EL (cell line): ENCODE measurements around the gene UNC13B.

Source experiments
- DNase-seq: peaks from one replicate; pipeline ENCODE4 v3.0.0-alpha.2; 2016

The UNC13B gene

GRCh38 chr9:35280399-35280798, 118.6 kb downstream of the UNC13B start:
- DNase-seq = no peak

GRCh38 chr9:35285731-35286130, 123.9 kb downstream of the UNC13B start:
- DNase-seq = peak; percentile 25

- DNase-seq = no peak
Observed at GRCh38 chr9:35286381-35286780, 124.6 kb downstream of the UNC13B start.

- DNase-seq = peak; percentile 13
Observed at GRCh38 chr9:35287987-35288632, 126.3 kb downstream of the UNC13B start.

GRCh38 chr9:35288778-35289177, 127.0 kb downstream of the UNC13B start:
- no peak for DNase-seq

- no peak for DNase-seq
Observed at GRCh38 chr9:35293376-35293964, 131.7 kb downstream of the UNC13B start.

GRCh38 chr9:35294066-35294465, 132.3 kb downstream of the UNC13B start:
- DNase-seq = no peak

GRCh38 chr9:35294556-35294955, 132.7 kb downstream of the UNC13B start:
- DNase-seq = no peak

- no peak for DNase-seq
Observed at GRCh38 chr9:35295369-35296036, 133.7 kb downstream of the UNC13B start.

GRCh38 chr9:35303567-35303966, 141.8 kb downstream of the UNC13B start:
- no peak for DNase-seq

GRCh38 chr9:35306283-35306682, 144.5 kb downstream of the UNC13B start:
- DNase-seq = peak; percentile 31

GRCh38 chr9:35308316-35308715, 146.5 kb downstream of the UNC13B start:
- no peak for DNase-seq

- no peak for DNase-seq
Observed at GRCh38 chr9:35311891-35312639, 150.3 kb downstream of the UNC13B start.

GRCh38 chr9:35313460-35313859, 151.7 kb downstream of the UNC13B start:
- DNase-seq = no peak

GRCh38 chr9:35313916-35314315, 152.1 kb downstream of the UNC13B start:
- DNase-seq = peak; percentile 52

- no peak for DNase-seq
Observed at GRCh38 chr9:35318741-35319140, 156.9 kb downstream of the UNC13B start.

GRCh38 chr9:35322075-35322885, 160.5 kb downstream of the UNC13B start:
- DNase-seq = no peak

- DNase-seq = no peak
Observed at GRCh38 chr9:35324966-35325365, 163.2 kb downstream of the UNC13B start.

GRCh38 chr9:35333551-35333950, 171.7 kb downstream of the UNC13B start:
- peak; percentile 85 for DNase-seq

GRCh38 chr9:35335164-35335563, 173.4 kb downstream of the UNC13B start:
- DNase-seq = peak; percentile 56

GRCh38 chr9:35338086-35338485, 176.3 kb downstream of the UNC13B start:
- DNase-seq = no peak

- DNase-seq = no peak
Observed at GRCh38 chr9:35338561-35339274, 176.9 kb downstream of the UNC13B start.
